Omental fat pad (tissue), 4 donors: ENCODE data around the gene GAB1. TPM values are rescaled to one million over a fixed set of nuclear protein-coding genes. Genes with fewer than 3 reads are reported as not detected.

Source experiments
- ATAC-seq: fragments of 150-250 bp; one replicate; pipeline ENCODE4 v1.9.1; 2016; ENCODE audit warnings: mild to moderate bottlenecking, moderate library complexity; ENCODE audit not compliant: low FRiP score
- DNase-seq: peaks from one replicate; pipeline ENCODE4 v3.0.0-alpha.2; 2019; ENCODE audit warnings: low spot score
- total RNA-seq, 4 donors: library from RNA; depleted of rRNA; stranded (reverse); fragments of >200 nt; gene quantifications; one replicate each; pipeline ENCODE4 v1.1.0, GENCODE V29; 2016
- TF ChIP-seq, protein P1 (sequence below), 3 donors: fragments of 450-650 bp; IDR thresholded peaks; one replicate each; pipeline ENCODE4 v1.5.1; 2016 to 2017; ENCODE audit warnings: antibody characterized with exemption in 3 of 3, mild to moderate bottlenecking in 3 of 3, moderate library complexity in 2 of 3

Gene GAB1
- total RNA-seq, 4 donors from 2014 or later: 9.4 to 32.2 (median 29.4) TPM

DNA sequence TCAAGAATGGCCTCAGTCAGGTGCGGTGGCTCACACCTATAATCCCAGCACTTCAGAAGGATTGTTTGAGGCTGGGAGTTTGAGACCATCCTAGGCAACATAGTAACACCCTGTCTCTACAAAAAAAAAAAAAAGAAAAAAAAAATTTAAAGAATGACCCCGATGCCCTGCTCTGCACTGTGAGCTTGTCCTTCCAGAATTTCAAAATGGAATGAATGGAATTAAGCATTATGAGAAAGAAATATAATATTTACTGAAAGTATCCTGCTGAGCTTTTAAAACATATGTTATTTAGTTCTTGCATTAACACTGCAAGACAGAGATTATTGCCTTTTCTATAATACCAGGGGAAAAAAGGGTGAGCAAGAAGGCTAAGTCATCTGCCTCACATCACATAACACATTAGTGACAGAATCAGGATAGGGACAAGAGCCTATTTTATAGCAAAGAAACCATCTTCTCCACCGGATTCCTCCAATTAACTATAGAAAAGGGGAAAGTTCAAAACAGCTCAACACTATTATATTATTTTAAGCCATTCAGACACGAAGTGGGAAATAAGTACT is 41.9 kb upstream of the GAB1 start:
- TF ChIP-seq, protein P1, sequence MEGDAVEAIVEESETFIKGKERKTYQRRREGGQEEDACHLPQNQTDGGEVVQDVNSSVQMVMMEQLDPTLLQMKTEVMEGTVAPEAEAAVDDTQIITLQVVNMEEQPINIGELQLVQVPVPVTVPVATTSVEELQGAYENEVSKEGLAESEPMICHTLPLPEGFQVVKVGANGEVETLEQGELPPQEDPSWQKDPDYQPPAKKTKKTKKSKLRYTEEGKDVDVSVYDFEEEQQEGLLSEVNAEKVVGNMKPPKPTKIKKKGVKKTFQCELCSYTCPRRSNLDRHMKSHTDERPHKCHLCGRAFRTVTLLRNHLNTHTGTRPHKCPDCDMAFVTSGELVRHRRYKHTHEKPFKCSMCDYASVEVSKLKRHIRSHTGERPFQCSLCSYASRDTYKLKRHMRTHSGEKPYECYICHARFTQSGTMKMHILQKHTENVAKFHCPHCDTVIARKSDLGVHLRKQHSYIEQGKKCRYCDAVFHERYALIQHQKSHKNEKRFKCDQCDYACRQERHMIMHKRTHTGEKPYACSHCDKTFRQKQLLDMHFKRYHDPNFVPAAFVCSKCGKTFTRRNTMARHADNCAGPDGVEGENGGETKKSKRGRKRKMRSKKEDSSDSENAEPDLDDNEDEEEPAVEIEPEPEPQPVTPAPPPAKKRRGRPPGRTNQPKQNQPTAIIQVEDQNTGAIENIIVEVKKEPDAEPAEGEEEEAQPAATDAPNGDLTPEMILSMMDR (IDR thresholded peaks at IDR 0.05): no peak
- ATAC-seq (peak; percentile 24), DNase-seq (no peak)

DNA sequence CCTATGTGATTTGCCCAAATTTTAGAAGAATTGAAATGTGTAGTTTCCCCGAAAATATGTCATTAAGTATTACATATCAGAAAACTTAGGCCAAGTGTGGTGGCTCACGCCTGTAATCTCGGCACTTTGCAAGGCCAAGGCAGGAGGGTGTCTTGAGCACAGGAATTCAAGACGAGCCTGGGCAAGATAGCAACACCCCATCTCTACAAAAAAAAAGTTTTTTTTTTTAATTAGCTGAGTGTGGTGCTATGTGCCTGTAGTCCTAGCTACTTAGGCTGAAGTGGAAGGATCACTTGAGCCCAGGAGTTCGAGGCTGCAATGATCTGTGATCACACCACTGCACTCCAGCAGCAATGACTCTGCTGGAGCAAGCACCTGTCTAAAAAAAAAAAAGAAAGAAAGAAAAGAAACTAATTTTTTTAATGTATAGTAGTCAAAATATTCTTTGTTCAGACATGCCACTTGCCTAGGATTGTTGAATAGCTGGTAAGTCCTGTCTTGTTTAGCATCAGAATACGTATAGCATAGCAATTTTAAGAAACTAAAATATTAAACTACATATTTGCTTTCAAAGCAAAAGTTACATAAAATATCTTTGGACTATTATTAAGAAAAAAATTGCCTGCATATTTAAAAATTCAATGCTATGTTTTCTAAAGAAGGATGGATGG is 40.1 kb upstream of the GAB1 start:
- ATAC-seq: no peak
- no peak for DNase-seq
- TF ChIP-seq, protein P1 (IDR thresholded peaks at IDR 0.05): no peak

DNA sequence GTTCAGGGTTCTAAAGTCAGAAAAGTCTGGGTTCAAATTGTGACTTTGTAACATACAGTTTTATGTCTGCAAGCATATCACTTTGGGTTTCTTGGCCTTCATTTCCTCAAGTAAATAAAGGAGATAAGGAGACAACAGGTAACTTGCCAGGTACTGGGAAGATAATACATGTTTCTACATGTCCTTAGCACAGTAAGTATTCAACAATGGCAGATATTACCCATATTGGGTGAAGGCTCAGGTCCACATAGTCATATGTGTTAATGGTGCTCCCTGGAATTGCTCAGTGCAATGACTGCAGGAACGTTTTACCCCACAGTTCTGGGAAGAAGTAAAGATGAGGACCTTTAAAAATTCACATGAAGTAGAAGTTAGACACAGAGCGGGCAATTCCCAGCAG is 35.8 kb upstream of the GAB1 start:
- TF ChIP-seq, protein P1 (IDR thresholded peaks at IDR 0.05): no peak
- DNase-seq: no peak
- ATAC-seq: no peak

DNA sequence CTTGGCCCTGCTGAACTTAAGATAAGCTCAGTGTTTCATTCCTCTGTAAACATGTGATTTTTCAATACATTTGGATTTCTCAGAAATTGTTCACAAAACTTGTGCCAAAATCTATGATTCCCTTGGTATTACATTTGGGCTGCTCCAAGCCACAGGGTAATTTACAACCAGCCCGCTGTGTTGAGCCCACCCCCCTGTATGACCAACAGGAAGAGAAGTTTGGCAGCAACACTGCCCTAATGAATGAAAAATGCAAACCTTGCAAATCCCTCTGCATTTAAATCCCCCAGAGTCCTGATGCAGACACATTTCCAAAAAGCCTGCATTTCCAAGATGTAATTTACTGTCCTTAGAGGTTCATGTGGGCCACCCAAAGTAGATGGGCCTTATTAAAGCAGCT is 34.1 kb upstream of the GAB1 start:
- ATAC-seq (no peak), DNase-seq (no peak)
- TF ChIP-seq, protein P1 (IDR thresholded peaks at IDR 0.05): no peak

DNA sequence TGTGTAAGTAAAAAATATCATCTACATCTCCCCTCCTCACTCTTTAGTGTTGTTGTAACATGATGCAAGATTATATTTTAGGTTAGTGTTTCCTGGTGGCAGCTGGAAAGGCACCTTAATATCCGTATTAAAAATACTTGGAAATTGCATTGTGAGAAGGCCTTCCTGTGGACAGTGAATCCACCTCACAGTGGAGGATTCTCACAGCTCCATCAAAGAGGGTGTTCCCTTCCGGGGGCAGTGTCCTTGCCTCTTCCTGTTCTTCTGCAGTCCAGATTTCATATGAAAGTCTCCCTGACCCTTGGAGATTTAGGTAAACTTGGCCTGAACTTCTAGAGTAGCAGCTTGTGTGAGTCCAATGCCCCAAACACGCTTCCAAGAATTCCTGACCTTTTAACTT is 29.9 kb upstream of the GAB1 start:
- TF ChIP-seq, protein P1 (IDR thresholded peaks at IDR 0.05): no peak
- DNase-seq (no peak), ATAC-seq (no peak)

DNA sequence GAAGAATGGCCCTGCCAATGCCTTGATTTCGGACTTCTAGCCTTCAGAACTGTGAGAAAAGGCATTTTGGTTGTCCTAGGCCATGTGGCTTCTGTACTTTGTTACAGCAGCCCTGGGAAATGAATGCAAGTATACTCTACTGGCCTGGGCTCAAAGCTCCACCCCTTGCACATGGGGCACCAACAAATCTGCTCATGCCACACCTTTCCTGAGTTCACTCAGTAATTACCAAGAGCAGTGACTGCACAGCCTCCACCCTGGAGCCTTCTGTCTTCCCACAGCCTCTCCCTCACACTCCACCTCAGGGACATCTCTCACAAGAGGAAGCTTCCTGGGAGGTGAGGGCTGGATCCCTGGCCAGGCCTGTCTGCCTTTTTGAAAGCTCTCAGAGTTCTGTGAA is 29.1 kb upstream of the GAB1 start:
- ATAC-seq: no peak
- TF ChIP-seq, protein P1 (IDR thresholded peaks at IDR 0.05): no peak
- no peak for DNase-seq

DNA sequence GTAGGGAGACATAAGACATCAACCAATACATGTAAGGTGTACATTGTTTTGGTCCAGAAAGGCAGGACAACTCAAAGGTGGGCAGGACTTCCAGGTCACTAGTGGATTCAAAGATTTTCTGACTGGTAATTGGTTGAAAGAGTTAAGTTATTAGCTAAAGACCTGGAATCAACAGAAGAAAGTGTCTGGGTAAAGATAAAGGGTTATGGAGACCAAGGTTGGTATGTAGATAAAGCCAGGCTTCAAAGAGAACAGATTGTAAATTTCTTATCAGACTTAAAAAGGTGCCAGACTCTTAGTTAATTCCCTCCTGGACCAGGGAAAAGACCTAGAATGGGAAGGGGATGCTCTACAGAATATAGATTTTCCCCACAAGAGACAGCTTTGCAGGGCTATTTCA is 28.3 kb upstream of the GAB1 start:
- TF ChIP-seq, protein P1 (IDR thresholded peaks at IDR 0.05): no peak
- DNase-seq: no peak
- no peak for ATAC-seq
